ENCODE data around the gene ZNF619. TPM values are rescaled to one million over a fixed set of nuclear protein-coding genes. Genes with fewer than 3 reads are reported as not detected.

ZNF619 gene
- total RNA-seq, 3 donors from 2014 or later (not counting 1 experiment from before 2014, with no cell fraction given), result 9.5 to 14.3 (median 10.9) TPM

DNA sequence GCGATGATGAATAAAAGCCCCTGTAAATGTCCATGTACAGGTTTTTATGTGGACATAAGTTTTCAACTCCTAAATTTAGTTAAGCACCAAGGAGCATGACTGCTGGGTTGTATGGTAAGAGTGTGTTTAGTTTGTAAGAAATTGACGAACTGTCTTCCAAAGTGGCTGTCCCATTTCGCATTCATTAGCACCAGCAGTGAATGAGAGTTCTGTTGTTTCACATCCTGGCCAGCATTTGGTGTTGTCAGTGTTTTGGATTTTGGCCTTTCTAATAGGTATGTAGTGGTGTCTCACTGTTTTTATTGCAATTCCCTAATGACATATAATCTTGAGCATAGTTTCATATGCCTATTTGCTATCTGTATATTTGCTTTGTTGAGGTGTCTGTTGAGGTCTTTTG is 51.5 kb downstream of the ZNF619 start:
- Mint-ChIP-seq H3K27ac (no peak overlapping the region), H3K36me3 (peaks cover 24% of the 10 kb centered on the region), H3K4me1 (peaks cover 24 to 50% of the 10 kb centered on the region in 2 donors), H3K27me3 (ENCODE audit: low read depth in 2 of 2) (no peaks in the 10 kb centered on the region), H3K9me3 (no peaks in the 10 kb centered on the region), H3K4me3 (no peak overlapping the region)
- H3K4me1 ChIP-seq (ENCODE audit: control insufficient read depth, insufficient read depth, low read length), result peaks cover 14% of the 10 kb centered on the region
- ATAC-seq, result no peak
- TF ChIP-seq, protein P1, sequence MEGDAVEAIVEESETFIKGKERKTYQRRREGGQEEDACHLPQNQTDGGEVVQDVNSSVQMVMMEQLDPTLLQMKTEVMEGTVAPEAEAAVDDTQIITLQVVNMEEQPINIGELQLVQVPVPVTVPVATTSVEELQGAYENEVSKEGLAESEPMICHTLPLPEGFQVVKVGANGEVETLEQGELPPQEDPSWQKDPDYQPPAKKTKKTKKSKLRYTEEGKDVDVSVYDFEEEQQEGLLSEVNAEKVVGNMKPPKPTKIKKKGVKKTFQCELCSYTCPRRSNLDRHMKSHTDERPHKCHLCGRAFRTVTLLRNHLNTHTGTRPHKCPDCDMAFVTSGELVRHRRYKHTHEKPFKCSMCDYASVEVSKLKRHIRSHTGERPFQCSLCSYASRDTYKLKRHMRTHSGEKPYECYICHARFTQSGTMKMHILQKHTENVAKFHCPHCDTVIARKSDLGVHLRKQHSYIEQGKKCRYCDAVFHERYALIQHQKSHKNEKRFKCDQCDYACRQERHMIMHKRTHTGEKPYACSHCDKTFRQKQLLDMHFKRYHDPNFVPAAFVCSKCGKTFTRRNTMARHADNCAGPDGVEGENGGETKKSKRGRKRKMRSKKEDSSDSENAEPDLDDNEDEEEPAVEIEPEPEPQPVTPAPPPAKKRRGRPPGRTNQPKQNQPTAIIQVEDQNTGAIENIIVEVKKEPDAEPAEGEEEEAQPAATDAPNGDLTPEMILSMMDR (IDR thresholded peaks at IDR 0.05), result no peak
- no peak overlapping the region for H3K27ac ChIP-seq (ENCODE audit: low read length)
- no peaks in the 10 kb centered on the region for H3K9me3 ChIP-seq (ENCODE audit: control insufficient read depth, insufficient read depth, low read length)
- no peak overlapping the region for H3K4me3 ChIP-seq (ENCODE audit: low read length)
- H3K36me3 ChIP-seq (ENCODE audit: control insufficient read depth, insufficient read depth, low read length), result peaks cover 41% of the 10 kb centered on the region
- 100% methylated on average over 3 of the region's 3 CpGs for WGBS (ENCODE audit: insufficient coverage)
- no peak for DNase-seq
- intact Hi-C loops (cut with micrococcal nuclease), result no loop called here
- H3K27me3 ChIP-seq (ENCODE audit: control insufficient read depth, insufficient read depth, low read length), result no peaks in the 10 kb centered on the region

DNA sequence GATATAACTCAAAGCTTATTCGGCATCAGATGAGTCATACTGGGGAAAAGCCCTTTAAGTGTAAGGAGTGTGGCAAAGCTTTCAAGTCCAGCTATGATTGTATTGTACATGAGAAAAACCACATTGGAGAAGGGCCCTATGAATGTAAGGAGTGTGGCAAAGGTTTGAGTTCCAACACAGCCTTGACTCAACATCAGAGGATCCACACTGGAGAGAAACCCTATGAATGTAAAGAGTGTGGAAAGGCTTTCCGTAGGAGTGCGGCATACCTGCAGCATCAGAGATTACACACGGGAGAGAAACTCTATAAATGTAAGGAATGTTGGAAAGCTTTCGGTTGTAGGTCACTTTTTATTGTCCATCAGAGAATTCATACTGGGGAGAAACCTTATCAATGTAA is 55.3 kb downstream of the ZNF619 start:
- WGBS (ENCODE audit: insufficient coverage), result 98% methylated on average over 5 of the region's 5 CpGs
- Histone ChIP-seq H3K9me3 (ENCODE audit: control insufficient read depth, insufficient read depth, low read length) (no peaks in the 10 kb centered on the region), H3K4me1 (ENCODE audit: control insufficient read depth, insufficient read depth, low read length) (no peaks in the 10 kb centered on the region), H3K27me3 (ENCODE audit: control insufficient read depth, insufficient read depth, low read length) (no peaks in the 10 kb centered on the region), H3K36me3 (ENCODE audit: control insufficient read depth, insufficient read depth, low read length) (peaks cover 55% of the 10 kb centered on the region), H3K4me3 (ENCODE audit: low read length) (no peak overlapping the region), H3K27ac (ENCODE audit: low read length) (no peak overlapping the region)
- DNase-seq (no peak), ATAC-seq (no peak)
- TF ChIP-seq, protein P1 (IDR thresholded peaks at IDR 0.05), result no peak
- no peak overlapping the region for H3K4me3 Mint-ChIP-seq
- H3K4me1 Mint-ChIP-seq, result peaks cover 0 to 25% of the 10 kb centered on the region in 2 donors
- no peak overlapping the region for H3K27ac Mint-ChIP-seq
- intact Hi-C loops (cut with micrococcal nuclease), result no loop called here
- H3K36me3 Mint-ChIP-seq, result peaks cover 31% of the 10 kb centered on the region
- H3K27me3 Mint-ChIP-seq (ENCODE audit: low read depth in 2 of 2), result no peaks in the 10 kb centered on the region
- H3K9me3 Mint-ChIP-seq, result no peaks in the 10 kb centered on the region

DNA sequence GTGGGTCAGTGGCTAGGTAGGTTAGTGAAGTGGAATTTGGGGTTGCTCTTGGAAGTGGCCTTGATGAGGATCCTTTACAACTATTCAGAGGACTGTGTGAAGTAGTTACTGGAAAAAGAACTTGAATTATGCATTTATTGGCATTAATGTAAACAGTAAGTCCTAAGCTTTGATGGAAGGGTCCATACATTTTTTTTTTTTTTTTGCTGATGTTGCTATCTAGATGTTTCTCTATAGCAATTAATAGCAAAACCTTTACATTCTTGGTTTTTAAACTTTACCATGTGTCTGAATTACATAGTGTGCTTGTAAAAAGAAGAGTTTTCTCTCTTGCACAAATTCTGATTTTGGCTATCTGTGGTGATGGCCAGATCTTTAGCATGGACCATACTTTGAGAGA is 57.4 kb downstream of the ZNF619 start:
- Histone ChIP-seq H3K4me1 (ENCODE audit: control insufficient read depth, insufficient read depth, low read length) (no peaks in the 10 kb centered on the region), H3K27me3 (ENCODE audit: control insufficient read depth, insufficient read depth, low read length) (no peaks in the 10 kb centered on the region), H3K36me3 (ENCODE audit: control insufficient read depth, insufficient read depth, low read length) (peaks cover 46% of the 10 kb centered on the region), H3K9me3 (ENCODE audit: control insufficient read depth, insufficient read depth, low read length) (no peaks in the 10 kb centered on the region), H3K27ac (ENCODE audit: low read length) (no peak overlapping the region), H3K4me3 (ENCODE audit: low read length) (no peak overlapping the region)
- Mint-ChIP-seq H3K36me3 (peaks cover 44% of the 10 kb centered on the region), H3K4me3 (no peak overlapping the region), H3K27me3 (ENCODE audit: low read depth in 2 of 2) (no peaks in the 10 kb centered on the region), H3K27ac (no peak overlapping the region), H3K9me3 (no peaks in the 10 kb centered on the region), H3K4me1 (peaks cover 0 to 11% of the 10 kb centered on the region in 2 donors)
- intact Hi-C loops (cut with micrococcal nuclease), result no loop called here
- no peak for DNase-seq
- no peak for ATAC-seq
- TF ChIP-seq, protein P1 (IDR thresholded peaks at IDR 0.05), result no peak

Other genes with a start within 250 kb of the ZNF619 start
- 10 to 100 TPM; 52.9 to 67.3 (median 55.1) TPM for gene EIF1B, start 167.4 kb upstream of the ZNF619 start, total RNA-seq
- gene ENTPD3, start 89.9 kb upstream of the ZNF619 start, total RNA-seq, result not detected
- gene RPL14, start 19.8 kb upstream of the ZNF619 start, total RNA-seq, result 1,000 to 10,000 TPM; 1,298 to 1,589 (median 1,441) TPM
- gene ZNF620, start 28.9 kb downstream of the ZNF619 start, total RNA-seq, result 1 to 10 TPM; 3.3 to 7.4 (median 6.0) TPM
- 10 to 100 TPM; 27.7 to 33.5 (median 31.0) TPM for gene ZNF621, start 47.8 kb downstream of the ZNF619 start, total RNA-seq

Data from natural killer cell (primary cell).